ENCODE results near the gene POU2F2. TPM values are rescaled to one million over a fixed set of nuclear protein-coding genes. Genes with fewer than 3 reads are reported as not detected.

The POU2F2 gene
- total and polyA plus RNA-seq, 10 of the 15 experiments (the other 5 are each of a cell fraction or from before 2014, with no cell fraction given), result 4.4 to 62.4 (median 37.9) TPM

- no peaks in the 10 kb centered on the region for H4K20me1 ChIP-seq (ENCODE audit: control insufficient read depth, insufficient read depth)
- no peak overlapping the region for H3K27ac ChIP-seq (ENCODE audit: control insufficient read depth, insufficient read depth)
- no peak overlapping the region for H3K4me2 ChIP-seq (ENCODE audit: control insufficient read depth, insufficient read depth)
- ATAC-seq (no peak), DNase-seq (ENCODE audit: low read depth, low spot score) (no peak), FAIRE-seq (no peak)
- H3K4me1 ChIP-seq (ENCODE audit: control insufficient read depth, insufficient read depth, low read length), result peaks cover 2% of the 10 kb centered on the region
- in situ Hi-C loops (cut with MboI) (no loop called here), intact Hi-C loops (cut with micrococcal nuclease; ENCODE audit: unreplicated experiment) (no loop called here)
- no peak overlapping the region for H2AFZ ChIP-seq (ENCODE audit: control insufficient read depth, low read depth, low read length)
- H3K79me2 ChIP-seq (ENCODE audit: control insufficient read depth, insufficient read depth, low read length), result no peaks in the 10 kb centered on the region
- ChIA-PET CTCF (interaction anchor here (1.1 kb wide), 1 partner anchor 57 kb away, joined by 3 read pairs; no protein-coding TSS in a partner anchor), RAD21 (ENCODE audit: unreplicated experiment) (no interaction called here), POLR2A (no interaction called here), SMC1A (ENCODE audit: uncharacterized antibody, unreplicated experiment) (no interaction called here)
- 13% methylated on average over 7 of the region's 7 CpGs for WGBS (ENCODE audit: insufficient coverage, insufficient replicate concordance, low lambda C conversion rate, missing lambda C conversion rate)
- no peaks in the 10 kb centered on the region for H3K36me3 ChIP-seq (ENCODE audit: control insufficient read depth in 2 of 2, insufficient read depth in 2 of 2, low read length in 1 of 2)
- H3K9ac ChIP-seq (ENCODE audit: control insufficient read depth, insufficient read depth, low read length), result no peak overlapping the region
- BruUV-seq (replicated peaks), result no TSS peak
- H3K27me3 ChIP-seq (replicated peaks in 1 of 2; ENCODE audit: control insufficient read depth in 2 of 2, insufficient read depth in 2 of 2, low read length in 1 of 2), result peaks cover 0 to 5% of the 10 kb centered on the region in 2 experiments; a peak in 2 of 4 replicates
- H3K9me3 ChIP-seq (replicated peaks; ENCODE audit: control insufficient read depth, insufficient read depth, low read length), result no peaks in the 10 kb centered on the region
- TF ChIP-seq CBX3 (IDR thresholded peaks at IDR 0.05; ENCODE audit: borderline replicate concordance, low read depth), result no peak
- H3K4me3 ChIP-seq, result no peak overlapping the region
These were observed 27.7 kb upstream of the POU2F2 start for GRCh38 chr19:42159942-42160341.

GRCh38 chr19:42158926-42159325 lies 26.7 kb upstream of the POU2F2 start:
- Histone ChIP-seq H3K9me3 (replicated peaks; ENCODE audit: control insufficient read depth, insufficient read depth, low read length) (no peaks in the 10 kb centered on the region), H3K4me3 (no peak overlapping the region), H3K36me3 (ENCODE audit: control insufficient read depth in 2 of 2, insufficient read depth in 2 of 2, low read length in 1 of 2) (no peaks in the 10 kb centered on the region), H3K4me1 (ENCODE audit: control insufficient read depth, insufficient read depth, low read length) (peaks cover 9% of the 10 kb centered on the region), H3K79me2 (ENCODE audit: control insufficient read depth, insufficient read depth, low read length) (no peaks in the 10 kb centered on the region), H3K27ac (ENCODE audit: control insufficient read depth, insufficient read depth) (no peak overlapping the region), H3K4me2 (ENCODE audit: control insufficient read depth, insufficient read depth) (no peak overlapping the region), H3K9ac (ENCODE audit: control insufficient read depth, insufficient read depth, low read length) (no peak overlapping the region), H3K27me3 (replicated peaks in 1 of 2; ENCODE audit: control insufficient read depth in 2 of 2, insufficient read depth in 2 of 2, low read length in 1 of 2) (peaks cover 0 to 5% of the 10 kb centered on the region in 2 experiments; a peak in 2 of 4 replicates), H2AFZ (ENCODE audit: control insufficient read depth, low read depth, low read length) (no peak overlapping the region), H4K20me1 (ENCODE audit: control insufficient read depth, insufficient read depth) (no peaks in the 10 kb centered on the region)
- intact Hi-C loops (cut with micrococcal nuclease; ENCODE audit: unreplicated experiment), result no loop called here
- FAIRE-seq, result no peak
- in situ Hi-C loops (cut with MboI), result no loop called here
- TF ChIP-seq RELB (IDR thresholded peaks at IDR 0.05; ENCODE audit: low read depth), result no peak
- no peak for TF ChIP-seq MTA3 (IDR thresholded peaks at IDR 0.05; ENCODE audit: borderline replicate concordance, low read length)
- 0% methylated on average over 2 of the region's 2 CpGs for WGBS (ENCODE audit: insufficient coverage, insufficient replicate concordance, low lambda C conversion rate, missing lambda C conversion rate)
- POLR2A ChIA-PET, result interaction anchor here (0.5 to 0.6 kb wide), 2 partner anchors 146 to 277 kb away, joined by 3 to 4 read pairs; no protein-coding TSS in a partner anchor
- no TSS peak for BruUV-seq (replicated peaks)
- no peak for DNase-seq (ENCODE audit: low read depth, low spot score)
- SMC1A ChIA-PET (ENCODE audit: uncharacterized antibody, unreplicated experiment), result no interaction called here
- no peak for ATAC-seq
- RAD21 ChIA-PET (ENCODE audit: unreplicated experiment), result no interaction called here
- CTCF ChIA-PET, result no interaction called here

All from GM12878 (cell line).